Hematopoietic multipotent progenitor cell treated with erythropoietin and hydrocortisone succinate and interleukin-3 and kit ligand, for 17 days (in vitro differentiated cells): Measurements from ENCODE around the gene DNPEP.
A peak's percentile ranks its signal among the peaks of the same experiment; 100 is the strongest.

Source experiments
- DNase-seq: peaks from one replicate; pipeline ENCODE4 v3.0.0-alpha.2; 2015; ENCODE audit warnings: low spot score

The DNPEP gene

DNA sequence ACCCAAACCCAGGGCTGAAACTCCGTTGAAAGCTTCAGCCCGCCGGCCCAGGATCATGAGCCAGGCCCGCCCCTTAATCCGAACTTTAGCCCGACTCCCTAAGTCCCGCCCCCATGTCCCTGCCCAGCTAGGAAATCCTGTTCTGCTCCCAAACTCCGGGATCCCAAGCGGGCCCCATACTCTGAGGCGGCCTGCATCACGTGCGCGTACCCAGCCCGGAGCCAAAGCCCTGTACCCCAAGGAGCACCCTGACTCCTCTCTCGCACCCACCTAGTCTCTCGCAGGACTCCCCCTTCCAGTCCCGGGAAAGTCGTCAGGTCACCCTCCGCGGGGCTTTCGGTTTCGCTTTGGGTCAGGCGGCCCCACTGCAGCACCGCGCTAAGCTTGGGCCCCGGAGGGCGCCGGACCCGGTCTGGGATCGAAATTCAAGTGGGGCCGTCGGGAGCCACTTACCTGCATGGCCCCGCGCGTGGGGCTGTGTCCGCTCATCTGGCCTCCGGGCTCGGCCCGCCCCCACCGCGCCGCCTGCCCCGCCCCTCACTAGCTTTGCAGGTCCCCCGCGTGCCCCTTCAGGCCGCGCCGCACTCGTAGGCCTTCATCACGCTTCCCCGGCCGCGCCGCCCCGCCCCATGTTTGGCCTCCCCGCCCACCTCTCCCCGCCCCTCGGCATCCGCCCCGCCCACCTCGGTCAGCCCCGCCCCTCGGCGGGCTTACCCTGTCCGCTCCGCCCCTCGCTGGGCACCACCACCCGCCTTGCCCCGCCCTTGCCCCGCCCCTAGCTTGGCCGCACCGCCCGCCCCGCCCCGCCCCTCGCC is at the start of gene DNPEP:
TSS of gene DNPEP (minus strand) at position 607 of the 815 bp plus-strand sequence. CDS start at position 489, 118 bp downstream.
- peak; percentile 94 for DNase-seq

DNA sequence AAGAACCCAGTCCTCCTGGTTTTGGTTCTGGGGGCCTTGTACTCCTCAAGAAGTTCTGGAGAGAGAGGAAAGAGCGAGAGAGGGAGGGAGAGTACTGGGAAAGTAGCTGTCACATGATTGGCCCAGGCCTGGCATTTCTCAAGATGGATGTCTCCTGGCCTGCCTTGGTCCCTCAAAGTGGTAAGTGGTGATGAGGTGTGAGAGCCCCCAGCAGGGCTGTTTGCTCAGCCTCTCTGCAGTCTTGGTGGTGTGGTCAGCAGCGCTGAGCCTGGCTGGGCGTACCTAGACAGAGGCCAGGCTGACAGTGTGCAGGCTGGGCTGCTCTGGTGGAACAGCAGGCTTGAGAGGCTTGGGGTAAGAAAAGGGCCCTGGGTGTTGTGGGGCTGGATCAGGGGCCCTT is 49.4 kb upstream of the DNPEP start:
- no peak for DNase-seq

DNA sequence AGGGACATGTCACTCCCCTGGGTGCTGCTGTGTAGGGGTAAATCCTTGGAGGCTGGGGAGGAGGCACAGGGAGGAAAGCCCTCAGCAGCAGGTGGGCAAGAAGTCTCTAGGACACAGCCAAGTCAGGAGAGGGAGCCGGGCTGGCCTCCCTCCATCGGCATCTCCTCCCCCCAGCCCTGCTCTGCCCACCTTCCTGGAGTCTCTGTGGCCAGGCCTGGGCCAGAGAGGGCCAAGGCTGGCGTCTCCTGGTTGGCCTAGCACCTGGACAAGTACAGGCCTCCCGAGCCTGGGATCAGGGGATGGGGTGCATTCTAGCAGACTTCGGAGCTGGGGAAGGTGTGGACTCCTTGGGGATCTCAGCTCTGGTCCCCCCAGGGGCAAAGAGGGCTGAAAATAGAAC is 48.8 kb upstream of the DNPEP start:
- DNase-seq = no peak

DNA sequence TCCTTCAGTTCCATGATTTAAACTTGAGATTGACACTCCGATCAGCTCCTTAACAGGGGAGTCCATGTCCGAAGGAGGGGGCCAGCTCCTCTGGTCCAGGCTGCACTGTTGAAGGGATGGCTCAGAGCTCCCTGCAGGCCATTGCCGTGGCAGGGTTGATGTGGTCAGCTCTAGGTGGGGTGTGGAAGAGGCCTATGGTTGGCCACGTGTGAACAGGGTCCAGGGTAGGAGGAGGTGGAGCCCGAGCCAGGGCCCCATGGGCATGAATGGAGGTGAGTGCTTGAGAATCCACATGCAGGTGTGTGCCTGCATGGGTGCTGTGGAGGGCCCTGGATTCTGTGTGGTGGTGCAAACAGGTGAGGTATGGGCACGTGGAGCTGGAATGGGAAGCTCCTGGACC is 48.0 kb upstream of the DNPEP start:
- DNase-seq = no peak

DNA sequence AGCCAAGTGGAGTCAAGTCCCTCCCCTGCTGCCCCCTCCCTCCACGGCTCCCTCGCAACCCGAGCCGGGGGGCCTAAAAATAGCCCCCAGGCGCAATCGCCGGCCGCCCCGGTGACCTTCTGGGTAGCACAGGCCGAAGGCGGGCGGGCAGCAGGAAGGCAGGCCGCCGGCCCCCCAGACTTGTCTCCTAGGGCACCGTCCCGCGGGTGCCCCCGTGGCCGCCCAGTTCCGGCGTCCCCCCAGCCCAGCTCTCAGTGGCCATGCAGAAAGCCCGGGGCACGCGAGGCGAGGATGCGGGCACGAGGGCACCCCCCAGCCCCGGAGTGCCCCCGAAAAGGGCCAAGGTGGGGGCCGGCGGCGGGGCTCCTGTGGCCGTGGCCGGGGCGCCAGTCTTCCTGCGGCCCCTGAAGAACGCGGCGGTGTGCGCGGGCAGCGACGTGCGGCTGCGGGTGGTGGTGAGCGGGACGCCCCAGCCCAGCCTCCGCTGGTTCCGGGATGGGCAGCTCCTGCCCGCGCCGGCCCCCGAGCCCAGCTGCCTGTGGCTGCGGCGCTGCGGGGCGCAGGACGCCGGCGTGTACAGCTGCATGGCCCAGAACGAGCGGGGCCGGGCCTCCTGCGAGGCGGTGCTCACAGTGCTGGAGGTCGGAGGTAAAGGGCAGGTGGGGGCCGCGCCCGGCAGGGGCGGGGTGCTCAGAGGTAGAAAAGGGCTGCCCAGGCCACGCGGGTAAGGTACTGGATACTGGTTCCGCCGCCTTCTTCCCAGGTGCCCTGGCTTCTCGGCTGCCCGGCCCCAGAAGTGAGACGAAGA is 47.2 kb upstream of the DNPEP start, which contains the start of gene SPEG:
TSS of gene SPEG (plus strand) at position 126 of the 808 bp plus-strand sequence. CDS start at position 261, 135 bp downstream.
- DNase-seq = no peak

DNA sequence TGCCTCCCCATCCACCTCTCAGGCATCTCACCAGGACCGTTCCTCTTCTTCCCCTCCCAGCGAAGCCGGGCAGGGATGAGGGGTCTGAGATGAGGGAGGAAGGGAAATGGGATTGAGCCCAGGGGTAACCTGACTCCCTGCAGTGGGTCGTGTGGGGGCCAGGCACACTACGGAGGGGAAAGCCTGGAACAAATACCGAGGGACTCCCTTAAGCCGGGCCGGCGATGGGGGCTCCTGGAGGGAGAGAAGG is 46.7 kb upstream of the DNPEP start:
- DNase-seq = no peak

DNA sequence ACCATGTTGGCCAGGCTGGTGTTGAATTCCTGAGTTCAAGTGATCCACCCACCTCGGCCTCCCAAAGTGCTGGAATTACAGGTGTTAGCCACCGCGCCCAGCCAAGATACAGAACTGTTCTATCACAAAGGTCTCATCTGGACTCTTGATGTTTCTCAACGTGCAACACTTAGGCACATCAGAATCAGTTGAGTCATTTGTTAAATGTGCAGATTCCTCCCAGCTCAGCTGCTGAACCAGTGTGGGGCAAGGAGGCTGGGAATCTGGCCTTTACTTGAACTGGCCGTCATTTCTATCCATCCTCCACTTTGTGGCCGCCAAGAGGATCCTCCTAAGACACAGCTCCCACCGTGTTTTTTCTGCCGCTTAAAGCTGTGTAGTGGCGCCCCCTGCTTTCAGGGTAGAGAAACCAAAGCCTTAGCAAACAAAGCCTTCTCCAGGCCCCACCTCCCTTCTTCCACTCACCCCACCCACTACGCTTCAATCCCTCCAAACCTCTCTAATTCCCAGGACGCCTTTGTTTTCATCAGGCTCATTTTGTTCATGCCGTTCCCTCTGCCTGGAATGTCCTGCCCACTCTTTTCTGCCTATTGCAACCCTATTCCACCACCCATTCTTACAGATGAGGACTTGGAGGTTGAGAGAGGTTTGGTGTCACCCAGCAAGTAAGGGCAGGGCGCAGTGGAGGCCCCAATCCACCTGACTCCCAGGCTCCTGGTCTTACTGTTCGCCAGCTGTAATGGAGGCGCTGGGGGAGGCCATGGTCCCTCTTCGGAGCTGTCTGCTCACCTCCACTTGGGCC is 46.2 kb upstream of the DNPEP start:
- DNase-seq = no peak

DNA sequence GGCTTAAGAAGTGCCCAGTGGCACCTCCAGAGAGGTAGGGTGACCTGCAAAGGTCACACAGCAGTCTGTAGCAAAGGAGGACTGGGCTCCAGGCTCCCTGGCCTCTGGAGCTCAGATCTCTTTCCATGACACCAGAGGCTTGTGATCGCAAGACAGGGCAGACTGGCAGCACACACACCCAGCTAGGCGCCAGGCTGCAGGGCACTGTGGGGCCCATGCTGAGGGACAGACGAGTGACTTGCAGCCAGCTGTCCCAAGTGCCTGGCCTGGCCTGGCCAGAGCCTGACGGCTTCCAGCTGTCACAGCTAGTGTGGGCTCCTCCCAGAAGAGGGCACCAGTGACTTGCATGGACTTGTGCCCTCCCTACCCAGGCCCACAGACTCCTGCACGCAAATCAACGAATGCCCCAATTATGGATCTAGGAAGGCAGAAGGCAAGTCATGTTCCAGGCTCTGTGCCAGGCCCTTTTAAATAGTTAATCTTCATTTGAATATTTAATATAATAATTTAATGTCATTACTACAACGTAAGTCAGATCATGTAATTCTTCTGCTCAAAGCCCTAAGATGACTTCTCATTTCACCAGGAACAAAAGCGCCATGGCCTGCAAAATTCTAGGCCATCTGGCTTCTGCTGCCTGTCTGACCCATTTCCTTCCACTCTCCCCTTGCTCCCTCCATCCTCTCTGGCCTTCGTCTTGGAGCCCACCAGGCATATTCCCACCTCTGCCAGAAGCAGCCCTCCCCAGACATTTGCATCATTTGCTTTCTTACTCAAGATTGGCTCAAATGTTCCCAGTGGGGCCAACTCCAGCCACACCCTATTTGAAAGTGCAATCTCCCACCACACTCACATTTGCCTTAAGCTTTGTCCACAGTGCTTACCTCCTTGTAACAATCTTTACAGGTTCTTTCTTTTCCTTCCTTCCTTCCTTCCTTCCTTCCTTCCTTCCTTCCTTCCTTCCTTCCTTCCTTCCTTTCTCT is 43.2 kb upstream of the DNPEP start:
- DNase-seq = no peak

DNA sequence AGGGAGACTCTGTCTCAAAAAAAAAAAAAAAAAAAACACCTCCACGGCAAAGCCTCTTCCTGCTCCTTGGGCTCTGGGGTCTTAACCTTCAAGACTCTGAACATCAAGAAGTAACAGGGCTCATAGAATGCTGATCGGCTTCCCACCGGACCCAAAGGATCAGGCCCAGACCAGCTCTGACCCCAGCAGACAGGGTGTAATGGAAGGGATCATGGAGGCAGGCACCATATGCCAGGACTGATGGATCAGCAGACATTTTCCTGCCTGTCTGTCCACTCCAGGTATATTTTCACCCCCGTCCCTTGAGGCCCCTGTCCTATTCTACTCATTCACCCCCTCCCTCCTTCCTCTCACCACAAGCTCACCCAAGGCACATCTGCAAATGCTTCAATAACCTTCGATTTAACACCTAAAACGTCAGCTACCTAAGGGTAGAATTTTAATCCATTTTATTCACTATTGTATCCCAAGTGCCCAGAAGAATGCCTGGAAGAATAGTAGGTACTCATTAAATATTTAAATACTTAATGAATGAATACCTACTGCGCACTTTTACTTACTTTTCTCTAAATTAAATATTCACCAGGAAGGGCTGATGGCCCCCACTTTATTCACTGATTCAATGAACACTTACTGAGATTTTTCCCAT is 42.4 kb upstream of the DNPEP start:
- DNase-seq = no peak

DNA sequence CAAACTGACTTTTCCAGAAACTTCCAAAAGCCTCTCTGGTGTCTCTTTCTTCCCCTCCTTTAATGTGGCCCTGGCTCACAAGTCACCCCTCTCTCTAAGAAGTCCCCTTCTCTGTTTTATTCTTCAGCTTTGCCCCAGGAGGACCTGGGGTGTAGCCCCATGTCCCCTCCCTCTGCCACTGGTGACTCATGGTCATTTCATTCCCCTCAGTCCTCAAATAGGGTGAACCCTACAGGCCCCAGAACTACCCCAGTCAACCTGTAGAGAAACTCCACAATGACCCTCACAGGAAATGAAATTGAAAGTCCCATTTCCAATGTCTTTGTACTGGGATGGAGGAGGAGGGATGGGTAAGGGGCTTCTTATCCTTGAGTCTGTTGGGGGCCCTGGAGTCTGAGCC is 40.8 kb upstream of the DNPEP start:
- DNase-seq = no peak

DNA sequence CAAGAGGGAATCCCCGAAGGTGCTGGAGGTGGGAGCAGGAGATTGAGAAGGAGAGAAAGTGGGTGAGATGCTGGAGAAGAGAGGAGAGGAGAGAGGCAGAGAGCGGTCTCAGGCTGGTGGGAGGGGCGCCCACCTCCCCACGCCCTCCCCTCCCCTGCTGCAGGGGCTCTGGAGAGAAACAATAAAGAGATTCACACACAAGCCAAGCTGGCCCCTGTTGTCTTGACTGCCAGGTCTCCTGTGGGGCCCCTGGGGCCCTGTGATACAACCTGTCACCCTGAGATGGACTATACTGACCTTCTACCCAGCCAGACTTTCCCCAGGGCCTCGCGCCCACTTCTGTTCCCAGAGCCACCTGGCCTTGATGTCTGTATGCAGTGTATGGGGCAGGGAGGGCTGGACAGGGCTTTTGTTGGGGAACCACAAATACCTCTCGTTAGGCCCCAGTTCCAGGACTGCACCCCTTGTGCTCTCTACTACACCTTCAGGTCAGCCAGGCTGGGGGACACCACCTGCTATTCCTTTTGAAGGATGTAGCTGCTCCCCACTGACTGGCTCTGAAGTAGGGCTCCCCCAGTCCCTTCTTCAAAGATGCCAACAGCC is 38.9 kb upstream of the DNPEP start:
- no peak for DNase-seq

DNA sequence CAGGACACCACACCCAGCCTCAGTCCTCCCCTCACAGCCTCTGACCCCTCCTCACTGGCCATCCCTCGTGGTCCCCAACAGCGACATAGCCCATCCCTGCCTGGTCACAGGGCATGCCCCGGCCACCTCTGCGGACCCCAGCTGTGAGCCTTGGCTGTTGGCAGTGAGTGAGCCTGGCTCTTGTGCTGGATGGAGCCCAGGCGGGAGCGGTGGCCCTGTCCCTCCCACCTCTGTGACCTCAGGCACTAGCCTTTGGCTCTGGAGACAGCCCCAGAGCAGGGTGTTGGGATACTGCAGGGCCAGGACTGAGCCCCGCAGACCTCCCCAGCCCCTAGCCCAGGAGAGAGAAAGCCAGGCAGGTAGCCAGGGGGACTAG is 38.3 kb upstream of the DNPEP start:
- DNase-seq = no peak

DNA sequence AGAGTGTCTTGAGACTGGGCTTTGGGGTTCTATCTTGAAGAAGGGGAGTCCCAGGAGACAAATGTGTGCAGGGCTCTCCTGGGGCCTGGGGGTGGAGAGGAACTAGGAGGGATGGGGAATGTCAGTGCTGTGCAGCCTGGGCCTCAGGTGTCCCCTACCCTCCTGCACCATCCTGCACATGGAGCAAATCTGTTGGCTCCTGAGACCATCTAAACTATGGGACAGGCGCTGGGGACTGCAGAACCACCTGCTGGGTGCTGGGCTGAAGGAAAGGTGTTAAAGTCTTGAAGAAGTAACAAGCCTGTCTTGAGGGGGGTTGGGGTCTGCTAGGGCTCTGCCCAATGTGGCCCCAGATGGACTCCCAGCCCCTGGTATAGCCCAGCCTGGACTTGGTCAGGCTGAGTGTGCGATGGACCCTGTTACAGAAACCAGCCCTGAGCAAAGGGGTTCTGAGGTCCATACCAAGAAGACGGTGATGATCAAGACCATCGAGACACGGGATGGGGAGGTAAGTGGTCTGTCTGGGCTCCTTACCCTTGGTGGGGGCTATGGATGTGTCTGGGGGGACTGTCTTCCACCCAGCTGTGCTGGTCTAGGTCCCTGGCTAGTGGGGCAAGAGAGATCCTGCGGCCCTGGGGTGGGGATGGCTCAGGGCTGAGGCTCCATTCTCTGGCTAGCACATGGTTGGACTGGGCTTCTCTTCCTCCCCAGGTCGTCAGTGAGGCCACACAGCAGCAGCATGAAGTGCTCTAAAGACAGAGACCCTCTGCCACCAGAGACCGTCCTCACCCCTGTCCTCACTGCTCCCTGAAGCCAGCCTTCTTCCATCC is 37.7 kb upstream of the DNPEP start:
- no peak for DNase-seq

DNA sequence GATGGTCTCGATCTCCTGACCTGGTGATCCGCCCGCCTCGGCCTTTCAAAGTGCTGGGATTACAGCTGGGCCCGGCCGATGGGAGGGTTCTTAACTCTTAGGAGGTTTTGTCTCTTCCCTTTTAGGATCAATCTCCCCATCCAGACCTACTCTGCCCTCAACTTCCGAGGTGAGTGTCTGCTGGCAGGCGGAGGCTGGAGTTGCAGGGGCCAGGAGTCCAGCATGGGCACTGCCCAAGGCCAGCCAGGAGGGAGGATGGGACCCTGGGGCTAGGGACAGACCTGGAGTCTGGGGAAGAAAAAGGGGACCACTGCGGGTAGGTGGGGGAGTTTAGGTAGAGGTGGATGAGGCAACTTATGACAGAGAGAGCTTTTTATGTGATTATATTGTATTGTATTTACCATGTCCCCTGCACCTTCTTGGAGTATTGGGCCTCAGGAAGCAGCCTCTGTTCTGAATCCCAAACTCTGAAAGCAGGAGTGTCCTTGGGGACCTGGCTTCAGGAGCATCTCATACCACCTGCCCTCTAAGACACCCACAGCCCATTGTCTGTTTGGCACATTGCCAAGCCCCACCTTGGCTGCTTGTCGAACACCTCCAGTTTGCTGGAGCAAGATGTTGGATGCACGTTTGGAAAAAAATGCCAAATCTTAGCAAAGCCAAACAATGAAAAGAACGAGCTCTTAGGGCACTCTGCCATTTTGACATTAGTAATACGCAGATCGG is 36.1 kb upstream of the DNPEP start:
- DNase-seq = no peak

DNA sequence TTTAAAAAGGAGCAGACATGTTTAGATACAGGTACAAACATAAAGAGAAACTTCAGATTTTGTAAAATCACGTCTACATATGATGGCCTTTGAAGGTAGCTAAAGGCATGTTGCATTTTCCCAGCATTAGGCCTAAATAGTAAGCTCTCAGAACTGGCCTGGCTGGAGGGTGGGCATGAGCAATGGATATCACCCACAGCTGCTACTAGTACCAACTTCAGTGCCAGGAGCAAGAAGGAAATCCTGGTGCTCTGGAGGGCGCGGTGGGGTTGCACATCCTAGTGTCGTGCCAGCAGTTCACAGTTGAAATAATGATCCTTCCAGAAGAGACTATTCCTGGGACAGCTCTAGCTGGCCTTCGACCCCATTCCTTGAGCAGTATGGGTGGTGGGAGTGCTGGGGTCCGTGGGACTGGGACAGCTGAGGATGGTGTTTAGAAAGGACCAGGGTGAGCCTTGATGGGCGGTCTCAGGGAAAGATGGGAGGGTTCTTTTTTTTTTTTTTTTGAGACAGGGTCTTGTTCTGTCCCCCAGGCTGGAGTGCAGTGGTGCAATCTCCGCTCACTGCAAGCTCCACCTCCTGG is 35.3 kb upstream of the DNPEP start:
- no peak for DNase-seq

DNA sequence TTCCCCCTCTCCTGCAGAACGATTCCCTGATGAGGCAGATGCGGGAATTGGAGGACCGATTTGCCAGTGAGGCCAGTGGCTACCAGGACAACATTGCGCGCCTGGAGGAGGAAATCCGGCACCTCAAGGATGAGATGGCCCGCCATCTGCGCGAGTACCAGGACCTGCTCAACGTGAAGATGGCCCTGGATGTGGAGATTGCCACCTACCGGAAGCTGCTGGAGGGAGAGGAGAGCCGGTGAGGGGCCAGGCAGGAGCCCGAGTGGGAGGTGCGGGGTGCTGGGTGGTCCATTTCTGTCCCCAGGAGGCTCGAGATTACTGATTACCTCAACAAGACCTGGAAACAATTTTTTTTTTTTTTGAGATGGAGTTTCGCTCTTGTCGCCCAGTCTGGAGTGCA is 33.6 kb upstream of the DNPEP start:
- DNase-seq = no peak

DNA sequence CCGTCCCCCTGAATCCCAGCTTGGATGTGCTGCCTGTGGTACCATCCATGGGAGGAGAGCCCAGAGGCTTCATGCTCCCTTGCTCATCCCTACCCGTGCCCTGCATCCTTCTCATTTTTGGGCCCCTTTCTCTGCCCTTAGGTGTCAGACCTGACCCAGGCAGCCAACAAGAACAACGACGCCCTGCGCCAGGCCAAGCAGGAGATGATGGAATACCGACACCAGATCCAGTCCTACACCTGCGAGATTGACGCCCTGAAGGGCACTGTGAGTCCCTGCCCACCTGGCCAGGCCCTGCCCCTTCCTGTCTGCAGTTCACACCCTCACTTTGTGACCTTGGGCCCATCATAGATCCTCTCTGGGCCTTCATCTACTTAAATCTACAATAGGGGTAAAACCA is 33.0 kb upstream of the DNPEP start:
- no peak for DNase-seq

DNA sequence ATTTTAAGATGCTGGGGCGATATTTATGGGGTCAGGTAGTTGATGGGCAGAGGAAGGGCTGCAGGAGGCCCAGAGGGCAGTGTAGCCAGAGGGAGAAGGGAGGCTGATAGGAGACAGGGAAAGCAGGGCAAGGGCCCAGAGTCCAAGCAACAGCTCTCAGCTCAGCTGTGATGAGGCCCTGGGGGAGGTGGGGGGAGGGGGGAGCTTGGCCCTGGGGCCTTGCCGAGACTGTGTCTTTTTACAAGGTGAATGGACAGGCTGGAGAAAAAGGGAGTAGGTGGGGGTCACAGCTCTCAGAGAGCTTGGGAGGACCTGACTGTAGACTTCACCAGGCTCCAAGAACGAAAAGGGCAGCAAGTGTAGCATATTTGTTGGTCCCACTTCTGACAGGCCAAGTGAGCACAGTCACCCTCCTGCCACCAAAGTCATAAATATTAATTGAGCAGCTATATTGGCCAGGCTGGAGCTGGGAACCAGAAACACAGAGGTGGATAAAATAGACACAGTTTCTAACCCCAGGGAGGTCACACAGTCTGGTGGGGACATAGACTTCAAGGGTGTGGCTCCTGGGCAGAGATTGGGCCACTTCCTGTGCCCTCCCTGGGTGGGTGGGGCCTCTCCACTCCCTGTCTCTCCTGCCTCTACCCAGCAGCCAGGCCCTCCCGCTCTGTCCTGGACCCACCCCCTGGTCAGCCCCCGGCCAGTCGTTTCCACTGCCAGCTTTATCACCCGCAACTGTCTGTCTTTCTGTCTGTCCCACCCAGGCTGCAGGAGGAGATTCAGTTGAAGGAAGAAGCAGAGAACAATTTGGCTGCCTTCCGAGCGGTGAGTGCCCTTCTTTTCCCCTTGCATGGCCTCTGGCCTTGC is 31.9 kb upstream of the DNPEP start:
- DNase-seq = no peak
